SK-N-SH treated with all-trans-retinoic acid at 6 μM for 48 hours (cell line): Measurements from ENCODE around the gene ID3.

Source experiments
- BACH2 ChIP-seq: fragments of 250-450 bp; sonication (Bioruptor Pico); IDR thresholded peaks from 2 replicates; pipeline ENCODE4 v1.9.0; 2021; ENCODE audit warnings: mild to moderate bottlenecking, borderline replicate concordance
- CREB5 ChIP-seq: fragments of 250-450 bp; sonication (Bioruptor Pico); IDR thresholded peaks from 2 replicates; pipeline ENCODE4 v1.5.1; 2020; ENCODE audit warnings: low read depth, mild to moderate bottlenecking, moderate library complexity
- CSDC2 ChIP-seq: fragments of 250-450 bp; sonication (Bioruptor Pico); IDR thresholded peaks from 2 replicates; pipeline ENCODE4 v1.5.0; 2020; ENCODE audit warnings: mild to moderate bottlenecking, moderate library complexity
- CSRNP3 ChIP-seq: fragments of 250-450 bp; sonication (Bioruptor Pico); IDR thresholded peaks from 2 replicates; pipeline ENCODE4 v1.5.1; 2021; ENCODE audit warnings: mild to moderate bottlenecking, moderate library complexity
- GLIS3 ChIP-seq: fragments of 250-450 bp; sonication (Bioruptor Pico); IDR thresholded peaks from 2 replicates; pipeline ENCODE4 v1.5.0; 2020; ENCODE audit warnings: mild to moderate bottlenecking, moderate library complexity
- PATZ1 ChIP-seq: fragments of 250-450 bp; sonication (Bioruptor Pico); IDR thresholded peaks from 2 replicates; pipeline ENCODE4 v1.8.0; 2020; ENCODE audit warnings: mild to moderate bottlenecking, moderate library complexity, borderline replicate concordance
- PPARA ChIP-seq: fragments of 250-450 bp; sonication (Bioruptor Pico); IDR thresholded peaks from 2 replicates; pipeline ENCODE4 v1.5.0; 2020; ENCODE audit warnings: mild to moderate bottlenecking, borderline replicate concordance
- RARB ChIP-seq: fragments of 250-450 bp; sonication (Bioruptor Pico); IDR thresholded peaks from 2 replicates; pipeline ENCODE4 v1.8.0; 2021; ENCODE audit warnings: mild to moderate bottlenecking, moderate library complexity
- SNAI2 ChIP-seq: fragments of 250-450 bp; sonication (Bioruptor Pico); IDR thresholded peaks from 2 replicates; pipeline ENCODE4 v1.5.0; 2020; ENCODE audit warnings: mild to moderate bottlenecking, moderate library complexity
- ZC3H10 ChIP-seq: fragments of 250-450 bp; sonication (Bioruptor Pico); IDR thresholded peaks from 2 replicates; pipeline ENCODE4 v1.5.1; 2021; ENCODE audit warnings: mild to moderate bottlenecking, moderate library complexity
- ZNF565 ChIP-seq: fragments of 450-650 bp; formaldehyde crosslinking; conservative IDR thresholded peaks from 2 replicates; pipeline ENCODE4 v1.5.0; 2020; ENCODE audit warnings: low read depth, mild to moderate bottlenecking, moderate library complexity
- ZNF8 ChIP-seq: fragments of 450-650 bp; formaldehyde crosslinking; IDR thresholded peaks from 2 replicates; pipeline ENCODE4 v1.5.0; 2020; ENCODE audit warnings: mild to moderate bottlenecking, moderate library complexity

GRCh38 chr1:23600283-23600682 lies 41.0 kb upstream of the ID3 start:
- TF ChIP-seq PATZ1 (CRISPR knock-in tag) (no peak), ZNF565 (no peak), CSRNP3 (no peak), RARB (CRISPR knock-in tag) (no peak), GLIS3 (no peak), ZC3H10 (CRISPR knock-in tag) (no peak), CSDC2 (CRISPR knock-in tag) (no peak), PPARA (CRISPR knock-in tag) (no peak), BACH2 (CRISPR knock-in tag) (no peak), SNAI2 (no peak), CREB5 (CRISPR knock-in tag) (no peak), ZNF8 (no peak)
